DOHH2 (cell line): ENCODE measurements around the gene ABCC9.

Experiments
- H3F3A ChIP-seq: fragments of 200-600 bp; sonication (generic), shearing (Covaris generic); 2 replicates; pipeline ENCODE4 v1.6.0; 2016; ENCODE audit warnings: antibody characterized with exemption, mild to moderate bottlenecking; ENCODE audit not compliant: control insufficient read depth, insufficient read depth
- H3K27ac ChIP-seq: fragments of 200-600 bp; sonication (generic); 2 replicates; pipeline ENCODE4 v1.5.1; 2014; ENCODE audit warnings: low read depth, mild to moderate bottlenecking, low read length, moderate library complexity
- H3K27me3 ChIP-seq: fragments of 200-600 bp; sonication (generic); 2 replicates; pipeline ENCODE4 v1.6.1; 2014; ENCODE audit warnings: mild to moderate bottlenecking, low read length, mixed read lengths; ENCODE audit not compliant: control insufficient read depth
- H3K36me3 ChIP-seq: fragments of 200-600 bp; sonication (generic); 2 replicates; pipeline ENCODE4 v1.6.1; 2014; ENCODE audit warnings: mild to moderate bottlenecking, low read length, moderate library complexity, mixed read lengths; ENCODE audit not compliant: control insufficient read depth
- H3K4me1 ChIP-seq: fragments of 200-600 bp; sonication (generic); 2 replicates; pipeline ENCODE4 v1.6.1; 2014; ENCODE audit warnings: mild to moderate bottlenecking, low read length, mixed read lengths; ENCODE audit not compliant: control insufficient read depth
- H3K4me2 ChIP-seq: fragments of 200-600 bp; sonication (generic); 2 replicates; pipeline ENCODE4 v1.6.0; 2014; ENCODE audit warnings: mild to moderate bottlenecking, low read length, moderate library complexity
- H3K4me3 ChIP-seq: fragments of 200-600 bp; sonication (generic); 2 replicates; pipeline ENCODE4 v1.5.1; 2014; ENCODE audit warnings: mild to moderate bottlenecking, low read length, mixed read lengths
- H3K79me2 ChIP-seq: fragments of 200-600 bp; sonication (generic); 2 replicates; pipeline ENCODE4 v1.6.1; 2014; ENCODE audit warnings: mild to moderate bottlenecking, low read length, mixed read lengths; ENCODE audit not compliant: control insufficient read depth
- H3K9me2 ChIP-seq: fragments of 200-600 bp; sonication (generic); replicated peaks from 2 replicates; pipeline ENCODE4 v1.6.1; 2014; ENCODE audit warnings: mild to moderate bottlenecking, low read length, mixed read lengths; ENCODE audit not compliant: control insufficient read depth
- H3K9me3 ChIP-seq: fragments of 200-600 bp; sonication (generic); 2 replicates; pipeline ENCODE4 v1.6.1; 2014; ENCODE audit warnings: antibody characterized with exemption, low read length, mixed read lengths; ENCODE audit not compliant: control insufficient read depth, insufficient read depth
- H4K20me1 ChIP-seq: fragments of 200-600 bp; sonication (generic); 2 replicates; pipeline ENCODE4 v1.6.0; 2014; ENCODE audit warnings: low read depth, mild to moderate bottlenecking, antibody characterized with exemption, low read length, moderate library complexity; ENCODE audit not compliant: control insufficient read depth, insufficient read depth
- CTCF ChIP-seq: fragments of 200-600 bp; sonication (generic); IDR thresholded peaks from one replicate; pipeline ENCODE4 v1.5.1; 2014; ENCODE audit warnings: antibody characterized with exemption, mild to moderate bottlenecking, low read depth, low read length; ENCODE audit not compliant: poor library complexity, severe bottlenecking
- EZH2phosphoT487 ChIP-seq: fragments of 200-600 bp; sonication (generic); IDR thresholded peaks from 2 replicates; pipeline ENCODE4 v1.6.1; 2017; ENCODE audit warnings: borderline replicate concordance, mild to moderate bottlenecking, antibody characterized with exemption, low read length, moderate library complexity, mixed read lengths

The ABCC9 gene

DNA sequence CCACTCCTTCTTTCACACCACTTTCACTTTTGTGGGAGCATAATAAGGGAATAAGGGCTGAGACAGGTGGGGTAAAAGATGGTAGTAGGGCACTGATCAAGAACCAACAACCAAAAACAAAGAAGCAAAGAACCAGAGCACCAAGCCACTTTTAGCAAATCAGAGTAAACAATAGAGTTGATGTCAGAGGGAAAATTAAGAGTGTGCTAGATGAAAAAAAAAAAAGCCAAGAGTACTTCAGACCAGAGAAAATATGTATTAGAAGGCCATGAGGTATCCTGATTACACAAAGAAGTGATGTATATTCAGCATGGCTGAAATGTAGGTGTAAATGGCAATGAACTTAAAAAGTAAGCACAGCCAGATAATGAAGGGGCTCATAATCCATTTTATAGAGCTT is 75.4 kb downstream of the ABCC9 start:
- TF ChIP-seq CTCF (no peak), EZH2phosphoT487 (no peak)
- no peak overlapping the region for H3K27ac ChIP-seq
- H3K79me2 ChIP-seq: no peaks in the 10 kb centered on the region
- no peaks in the 10 kb centered on the region for H4K20me1 ChIP-seq
- no peaks in the 10 kb centered on the region for H3K9me3 ChIP-seq
- no peak overlapping the region for H3K4me2 ChIP-seq
- no peaks in the 10 kb centered on the region for H3K9me2 ChIP-seq
- no peaks in the 10 kb centered on the region for H3F3A ChIP-seq
- no peaks in the 10 kb centered on the region for H3K27me3 ChIP-seq
- no peaks in the 10 kb centered on the region for H3K36me3 ChIP-seq
- H3K4me3 ChIP-seq: no peak overlapping the region
- H3K4me1 ChIP-seq: no peaks in the 10 kb centered on the region

GRCh38 chr12:21860534-21860933 is 80.7 kb downstream of the ABCC9 start:
- H3K79me2 ChIP-seq: no peaks in the 10 kb centered on the region
- no peaks in the 10 kb centered on the region for H3K4me1 ChIP-seq
- no peaks in the 10 kb centered on the region for H3F3A ChIP-seq
- TF ChIP-seq CTCF (no peak), EZH2phosphoT487 (no peak)
- no peak overlapping the region for H3K27ac ChIP-seq
- no peaks in the 10 kb centered on the region for H3K27me3 ChIP-seq
- no peaks in the 10 kb centered on the region for H3K36me3 ChIP-seq
- no peaks in the 10 kb centered on the region for H3K9me3 ChIP-seq
- H4K20me1 ChIP-seq: no peaks in the 10 kb centered on the region
- H3K4me3 ChIP-seq: no peak overlapping the region
- no peak overlapping the region for H3K4me2 ChIP-seq
- H3K9me2 ChIP-seq: no peaks in the 10 kb centered on the region

DNA sequence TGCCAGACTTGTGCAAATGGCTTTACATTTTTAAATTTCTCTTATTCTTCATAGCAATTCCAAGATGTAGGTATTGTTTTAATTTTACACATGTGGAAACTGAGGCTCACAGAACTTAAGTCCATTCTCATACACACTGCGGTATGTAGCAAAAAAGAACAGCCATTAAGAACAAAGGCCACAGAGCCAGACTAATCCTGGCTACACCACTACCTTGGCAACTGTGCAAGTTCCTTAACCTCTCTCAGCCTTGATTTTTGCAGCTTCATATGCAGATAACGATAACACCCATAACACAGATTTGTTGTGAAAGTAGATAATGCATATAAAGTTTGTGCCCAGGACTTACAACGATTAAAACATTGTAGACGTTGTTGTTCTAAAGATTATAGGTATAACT is 81.1 kb downstream of the ABCC9 start:
- Histone ChIP-seq H3K79me2 (no peaks in the 10 kb centered on the region), H3K36me3 (no peaks in the 10 kb centered on the region), H3K27me3 (no peaks in the 10 kb centered on the region), H3K4me3 (no peak overlapping the region), H3K9me3 (no peaks in the 10 kb centered on the region), H3K4me2 (no peak overlapping the region), H3K4me1 (no peaks in the 10 kb centered on the region), H4K20me1 (no peaks in the 10 kb centered on the region), H3K9me2 (no peaks in the 10 kb centered on the region), H3K27ac (no peak overlapping the region), H3F3A (no peaks in the 10 kb centered on the region)
- TF ChIP-seq EZH2phosphoT487 (no peak), CTCF (no peak)

DNA sequence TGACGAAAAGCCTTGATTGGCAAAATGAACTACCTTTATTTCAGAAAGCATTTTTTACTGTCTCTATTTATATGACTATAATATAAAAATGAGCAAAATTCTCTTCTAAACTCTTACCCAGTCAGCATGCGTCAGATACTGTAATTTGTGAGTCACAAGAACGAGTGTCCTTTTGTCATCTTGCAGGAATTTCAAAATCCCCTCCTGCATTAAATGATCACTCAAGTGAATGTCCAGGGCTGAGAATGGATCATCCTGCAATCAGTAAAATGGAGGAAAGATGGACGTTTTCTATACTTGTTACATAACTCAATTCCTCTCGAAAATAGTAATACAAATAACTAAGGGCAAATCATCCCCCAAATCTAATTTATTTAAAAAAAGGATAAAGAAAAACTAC is 89.0 kb downstream of the ABCC9 start:
- Histone ChIP-seq H3K4me3 (no peak overlapping the region), H3K4me2 (no peak overlapping the region), H4K20me1 (no peaks in the 10 kb centered on the region)

More for the DNA sequence above, 89.0 kb downstream of the ABCC9 start:
- H3K27ac ChIP-seq: no peak overlapping the region
- no peaks in the 10 kb centered on the region for H3K27me3 ChIP-seq
- no peaks in the 10 kb centered on the region for H3K36me3 ChIP-seq
- H3K4me1 ChIP-seq: no peaks in the 10 kb centered on the region
- no peak for TF ChIP-seq EZH2phosphoT487
- TF ChIP-seq CTCF: no peak
- H3K9me3 ChIP-seq: no peaks in the 10 kb centered on the region
- no peaks in the 10 kb centered on the region for H3K9me2 ChIP-seq
- H3K79me2 ChIP-seq: no peaks in the 10 kb centered on the region
- H3F3A ChIP-seq: no peaks in the 10 kb centered on the region
